NCI-H446 treated with DMSO at 0.1 percent for 48 hours (cell line): ENCODE measurements around the gene TXNRD2.
A peak's percentile ranks its signal among the peaks of the same experiment; 100 is the strongest.

Experiments used
- DNase-seq: peaks from one replicate; lab custom pipeline; 2025; lab: John Stamatoyannopoulos, UW

Gene TXNRD2

DNA sequence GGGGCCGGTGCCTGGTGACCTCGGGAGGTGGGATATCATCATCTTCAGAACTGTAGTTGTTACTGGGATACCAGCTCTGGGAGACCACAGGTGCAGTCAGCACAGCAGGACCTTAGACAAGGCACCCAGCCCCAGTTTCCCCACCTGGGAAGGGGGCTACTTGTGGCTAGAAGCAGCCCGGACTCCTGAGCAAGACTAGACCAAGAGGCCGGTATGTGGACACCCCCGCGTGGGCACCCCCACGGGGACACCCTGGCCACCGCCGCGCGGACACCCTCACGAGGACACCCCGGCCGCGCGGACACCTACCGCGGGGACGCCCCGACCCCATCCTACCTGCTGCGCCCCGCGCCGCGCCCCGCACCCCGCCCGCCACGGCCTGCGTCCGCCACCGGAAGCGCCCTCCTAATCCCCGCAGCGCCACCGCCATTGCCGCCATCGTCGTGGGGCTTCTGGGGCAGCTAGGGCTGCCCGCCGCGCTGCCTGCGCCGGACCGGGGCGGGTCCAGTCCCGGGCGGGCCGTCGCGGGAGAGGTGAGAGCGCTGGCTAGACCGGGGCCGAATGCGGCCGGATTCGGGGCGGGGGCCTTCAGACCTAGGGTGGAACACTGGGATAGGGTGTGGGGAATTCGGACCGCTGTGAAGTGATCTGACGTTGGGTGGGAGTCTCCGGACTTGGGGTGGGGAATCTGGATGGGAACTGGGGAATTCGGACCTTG, at the start of gene TXNRD2, which contains the start of gene COMT:
TSS of gene TXNRD2 (minus strand) at position 454 of the 718 bp plus-strand sequence. CDS start at position 439, 15 bp downstream.
TSS of gene COMT (plus strand) at position 408 of the 718 bp plus-strand sequence. CDS start 20,755 bp downstream, outside the sequence.
- DNase-seq, result peak; percentile 16

DNA sequence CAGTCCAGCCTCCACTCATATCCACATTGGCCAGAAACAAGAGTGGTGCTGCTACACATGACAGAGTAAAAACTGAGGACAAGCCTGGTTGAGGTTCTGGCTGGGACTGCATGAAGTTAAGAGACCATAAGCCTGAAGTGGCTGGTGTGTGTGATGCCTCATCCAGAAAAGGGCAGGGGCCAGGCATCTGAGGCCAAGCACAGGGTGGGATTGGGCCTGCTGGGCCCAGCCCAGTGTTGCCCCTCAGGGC, 49.7 kb upstream of the TXNRD2 start:
- no peak for DNase-seq

DNA sequence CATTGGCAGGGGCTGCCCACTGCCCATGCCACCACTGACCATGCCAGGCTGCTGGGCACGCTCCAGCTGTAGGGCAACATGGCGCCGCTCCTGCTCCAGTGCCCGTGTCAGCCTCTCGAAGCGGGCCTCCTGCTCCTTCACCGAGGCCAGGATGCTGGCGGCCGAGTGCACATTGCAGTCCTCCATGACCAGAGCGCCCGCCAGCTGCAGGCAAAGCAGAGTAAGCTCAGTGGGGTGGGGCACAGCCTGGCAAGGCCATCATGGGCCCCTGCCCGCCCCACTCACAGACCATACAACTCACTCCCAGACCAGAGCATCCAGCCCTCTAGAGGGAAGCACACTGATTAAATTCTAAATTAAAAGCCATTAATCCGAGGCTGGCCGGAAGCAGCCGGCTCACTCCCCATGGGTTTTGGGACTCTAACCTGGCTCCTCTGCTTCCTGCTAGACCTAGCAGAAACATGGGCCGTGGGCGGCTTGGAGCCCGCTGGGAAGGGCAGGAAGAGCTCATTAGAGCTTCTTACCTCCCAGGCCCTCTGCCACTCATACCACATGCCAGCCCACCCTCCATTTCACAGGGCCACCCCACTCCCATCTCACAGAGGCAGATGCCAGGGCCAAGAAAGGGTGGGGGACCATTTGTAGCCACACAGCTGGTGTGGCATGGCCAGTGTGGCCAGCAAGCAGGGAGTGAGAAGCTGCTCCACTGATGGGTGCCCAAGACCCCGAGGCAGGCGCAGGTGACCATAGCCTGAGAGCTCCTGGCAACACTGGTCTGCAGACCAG, 49.2 kb upstream of the TXNRD2 start:
- no peak for DNase-seq

DNA sequence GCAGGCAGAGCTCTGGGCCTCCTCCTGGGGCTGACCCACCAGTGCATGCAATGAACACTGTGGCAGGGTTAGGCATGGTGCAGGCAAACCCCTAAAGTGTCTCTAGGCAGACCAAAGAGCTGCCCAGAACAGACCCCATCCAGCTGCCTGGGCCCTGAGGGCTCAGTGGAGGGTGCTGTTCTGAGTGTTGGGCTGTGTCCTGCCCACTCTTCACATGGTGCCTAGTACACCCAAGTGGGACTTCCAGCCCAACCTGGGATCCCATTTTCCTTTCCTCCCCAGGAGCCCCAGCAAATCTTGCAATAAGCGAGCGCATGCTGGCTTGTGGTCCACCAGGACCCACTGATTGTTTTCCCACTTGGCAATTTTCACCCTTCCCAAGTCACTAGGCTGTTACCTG, 48.6 kb upstream of the TXNRD2 start:
- no peak for DNase-seq

DNA sequence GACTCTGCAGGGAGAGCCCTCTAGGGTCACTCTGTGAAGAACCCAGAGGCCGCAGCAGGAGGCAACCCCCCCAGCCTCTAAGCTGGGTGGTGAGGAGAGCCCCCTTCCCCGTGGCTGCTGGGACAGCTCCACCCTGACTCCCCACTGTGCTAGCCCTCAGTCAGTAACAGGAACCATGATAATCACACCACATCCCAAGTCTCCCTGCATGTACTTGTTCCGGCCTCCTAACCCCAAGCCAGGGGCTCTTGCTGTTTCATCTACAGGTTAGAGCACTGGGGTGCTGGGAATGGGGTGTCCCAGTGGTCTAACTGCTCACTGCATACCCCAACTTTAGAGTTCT, 48.1 kb upstream of the TXNRD2 start:
- DNase-seq, result no peak

DNA sequence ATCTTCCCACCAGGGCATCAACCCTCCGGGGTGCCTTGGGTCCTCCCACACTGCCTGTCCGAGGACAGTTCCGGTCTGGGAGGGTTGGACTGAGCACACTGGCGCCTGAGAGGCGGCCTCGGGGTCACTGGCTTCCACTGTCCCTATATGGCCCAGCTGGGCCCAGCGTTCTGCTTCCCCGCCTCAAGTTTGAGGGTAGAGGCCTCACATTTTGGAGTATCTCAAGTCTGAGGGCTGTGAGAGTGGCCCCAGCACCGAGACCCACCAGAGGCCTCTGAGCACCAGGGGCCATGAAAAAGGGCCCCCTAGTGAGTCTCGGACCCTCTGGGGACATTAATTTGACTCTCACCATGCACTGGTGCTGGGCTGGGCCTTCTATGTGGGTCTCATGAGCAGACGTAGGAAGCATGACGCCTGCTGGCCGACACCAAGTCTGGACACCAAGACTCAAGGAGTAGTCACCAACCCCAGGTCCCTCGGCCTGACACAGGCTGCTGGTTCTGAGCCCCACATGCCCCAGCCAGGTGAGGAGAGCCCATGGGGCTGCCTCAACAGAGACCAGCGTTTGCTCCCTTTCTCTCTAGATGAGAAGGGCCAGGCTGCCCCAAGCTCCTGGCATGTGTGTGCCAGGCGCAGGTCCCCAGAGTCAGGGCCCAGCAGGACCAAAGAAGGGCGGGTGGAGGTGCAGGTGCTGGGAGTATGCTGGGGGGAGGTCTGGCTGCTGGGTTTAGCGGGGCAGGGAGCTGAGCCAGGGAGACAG, 47.5 kb upstream of the TXNRD2 start:
- DNase-seq, result no peak

DNA sequence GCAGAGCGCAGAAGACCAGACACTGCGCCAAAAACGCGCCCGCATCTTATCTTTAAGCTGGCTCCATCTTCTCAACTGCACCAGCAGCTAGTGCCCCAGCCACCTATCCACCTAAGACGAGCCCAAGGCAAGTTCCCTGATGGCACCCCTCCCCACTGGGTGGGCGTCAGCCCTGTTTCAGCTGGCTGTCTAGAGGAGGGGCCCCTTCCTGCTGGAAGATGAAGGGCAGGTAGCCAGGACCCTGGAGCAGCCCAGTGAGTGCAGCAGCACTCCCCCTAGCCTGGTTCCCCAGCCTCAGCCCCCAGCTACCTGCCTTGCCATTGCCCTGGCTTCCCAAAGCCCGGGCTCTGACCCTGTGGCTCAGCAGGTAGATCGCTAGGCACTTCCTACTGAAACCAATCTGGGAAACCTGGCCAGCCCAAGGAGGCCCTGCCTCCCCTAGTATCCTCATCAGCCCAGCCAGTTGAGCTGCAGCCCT, 46.8 kb upstream of the TXNRD2 start:
- DNase-seq, result no peak

DNA sequence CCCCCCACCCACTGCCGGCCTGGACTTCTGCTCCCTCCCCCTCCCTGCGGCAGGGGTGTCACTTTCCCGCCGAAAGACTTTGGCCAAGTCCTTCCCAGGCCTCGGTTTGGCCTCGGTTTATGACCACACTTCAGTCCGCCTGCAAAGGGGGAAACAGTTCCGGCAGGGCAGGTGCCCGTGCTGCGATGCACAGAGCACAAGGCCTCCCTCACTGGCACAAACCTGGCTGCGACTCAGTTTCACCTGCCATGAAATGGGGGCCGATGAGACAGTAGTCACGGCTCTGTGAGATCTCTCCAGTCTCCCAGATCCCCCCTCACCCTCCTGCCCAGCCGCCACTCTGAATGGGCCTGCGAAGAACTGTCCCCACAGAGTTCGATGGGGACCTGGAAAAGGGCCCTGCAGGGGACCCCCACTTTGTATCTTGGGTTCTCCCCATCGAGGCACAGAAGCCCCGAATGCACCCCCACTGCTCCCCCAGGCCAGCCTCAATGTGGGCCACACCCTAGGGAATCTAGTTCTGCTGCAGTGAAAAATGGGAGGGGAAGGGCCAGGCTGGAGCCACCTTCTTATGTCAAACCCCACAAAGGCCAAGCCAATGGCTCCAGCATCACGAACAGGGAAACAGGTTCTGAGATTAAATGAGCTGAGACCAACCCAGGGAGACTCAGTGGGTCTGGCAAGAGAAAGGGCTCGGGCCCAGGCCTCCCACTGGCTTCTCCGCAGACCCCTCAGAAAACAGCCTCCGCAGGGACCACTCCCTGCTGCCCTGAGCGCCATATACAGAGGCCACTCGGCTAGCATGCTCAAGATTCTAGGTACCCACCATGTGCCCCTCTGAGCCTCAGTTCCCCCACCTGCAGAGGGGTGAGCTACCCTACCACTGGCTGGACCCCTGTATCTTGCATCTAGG, 46.0 kb upstream of the TXNRD2 start:
- DNase-seq, result no peak

DNA sequence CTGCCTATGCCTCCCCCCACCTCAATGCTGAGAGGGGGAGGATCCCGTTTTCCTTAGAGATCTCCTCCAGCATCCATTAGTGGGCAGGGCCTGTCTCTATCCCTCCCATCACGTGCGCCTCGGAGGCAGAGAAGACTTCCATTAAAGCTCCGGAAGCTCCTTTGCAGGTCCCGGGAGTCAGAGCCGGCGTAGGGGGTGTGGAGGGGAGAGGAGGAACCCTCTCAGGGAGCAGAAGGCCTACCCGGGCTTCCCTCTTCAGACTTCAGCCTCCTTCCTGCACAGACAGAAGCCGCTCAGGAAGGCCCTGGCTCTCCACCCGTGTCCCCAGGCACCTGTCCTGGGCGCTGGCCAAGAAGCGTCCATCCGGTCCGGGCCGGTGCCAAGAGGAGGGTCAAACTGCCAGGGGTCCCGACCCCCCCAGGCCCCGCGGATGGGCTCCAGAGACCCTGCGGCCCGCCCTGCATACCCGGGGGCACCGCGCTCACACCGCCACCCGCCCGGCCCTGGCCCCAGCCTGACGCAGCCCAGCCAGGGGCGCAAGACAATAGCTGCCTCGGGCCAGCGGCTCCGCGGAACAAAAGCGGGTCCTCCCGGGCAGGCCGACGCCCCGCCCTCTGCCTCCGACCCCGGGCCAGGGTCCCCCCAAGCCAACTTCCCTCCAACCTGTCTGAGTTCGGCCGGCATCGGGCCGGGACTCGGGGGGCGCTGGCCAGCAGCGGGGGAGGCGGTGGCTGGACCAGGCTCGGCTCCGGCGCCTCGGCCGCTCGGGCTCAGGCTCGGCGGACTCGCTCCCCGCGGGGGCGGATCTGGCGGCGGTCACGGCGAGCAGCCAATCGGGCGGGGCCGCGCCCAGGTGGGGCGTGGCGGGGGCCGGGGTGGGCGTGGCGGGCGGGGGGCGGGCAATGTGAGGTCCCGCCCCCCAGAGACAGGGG, 45.1 kb upstream of the TXNRD2 start:
- peak; percentile 9 for DNase-seq

DNA sequence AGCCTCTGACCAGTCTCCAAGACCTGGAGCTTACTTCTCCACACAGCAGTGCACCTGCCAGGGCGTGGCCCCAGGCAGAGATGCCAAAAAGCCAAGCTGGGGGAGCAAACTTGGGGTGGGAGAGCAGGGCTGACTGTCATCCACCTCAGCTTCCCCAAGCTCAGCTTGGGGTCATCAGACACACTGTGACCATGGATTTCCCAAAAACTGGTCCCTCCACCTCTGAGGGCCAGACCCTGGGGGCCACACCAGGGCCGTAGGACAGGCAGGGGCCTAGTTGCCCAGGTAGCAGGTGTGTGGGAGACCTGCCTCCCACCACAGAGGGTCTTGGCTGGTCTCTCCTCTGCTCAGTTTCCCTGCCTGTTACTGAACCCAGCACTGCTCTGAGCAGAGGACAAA, 44.4 kb upstream of the TXNRD2 start:
- DNase-seq, result no peak

DNA sequence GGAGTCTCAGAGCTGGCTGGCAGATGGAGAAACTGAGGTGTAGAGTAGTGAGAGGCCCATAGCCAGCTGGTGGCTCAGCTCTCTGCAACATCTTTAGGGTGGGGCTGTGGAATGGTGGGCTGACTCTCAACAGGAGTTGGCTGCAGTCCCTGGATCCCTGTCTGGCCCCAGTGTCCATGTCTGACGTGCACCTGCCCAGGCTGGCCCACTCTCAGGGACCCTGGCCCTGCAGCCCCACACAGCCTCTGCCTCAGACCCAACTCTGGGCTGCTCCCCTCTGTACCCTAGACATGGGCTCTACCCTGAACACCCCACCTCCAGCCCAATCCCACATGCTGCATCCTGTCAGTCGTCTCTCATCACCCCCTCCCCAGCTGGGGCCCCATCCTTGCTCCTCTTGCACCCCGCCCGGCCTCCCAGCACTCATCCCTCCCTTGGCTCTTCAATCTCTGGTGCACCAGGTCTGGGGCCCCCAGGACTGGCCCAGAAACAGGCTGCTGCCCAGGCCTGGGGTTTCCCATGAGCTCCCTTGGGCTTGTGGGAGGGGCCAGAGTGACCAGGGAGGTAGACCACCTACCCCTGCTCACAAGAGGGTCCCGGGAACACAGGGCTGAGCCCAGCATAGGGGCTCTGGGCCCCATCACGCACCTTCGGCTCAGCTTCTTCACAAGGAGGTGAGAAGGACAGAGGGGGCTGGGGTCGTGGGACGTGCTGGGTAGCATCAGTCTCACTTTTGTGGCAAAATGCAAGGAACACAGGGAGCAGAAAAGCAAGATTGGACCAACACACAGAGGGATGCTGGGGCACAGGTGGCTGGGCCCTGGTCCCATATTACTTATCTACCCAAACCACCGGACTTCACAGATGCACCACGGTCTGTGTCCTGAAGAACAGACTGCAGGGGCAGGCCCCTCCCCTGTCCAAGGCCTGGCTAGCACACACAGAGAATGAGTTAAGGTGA, 43.5 kb upstream of the TXNRD2 start:
- DNase-seq, result no peak

DNA sequence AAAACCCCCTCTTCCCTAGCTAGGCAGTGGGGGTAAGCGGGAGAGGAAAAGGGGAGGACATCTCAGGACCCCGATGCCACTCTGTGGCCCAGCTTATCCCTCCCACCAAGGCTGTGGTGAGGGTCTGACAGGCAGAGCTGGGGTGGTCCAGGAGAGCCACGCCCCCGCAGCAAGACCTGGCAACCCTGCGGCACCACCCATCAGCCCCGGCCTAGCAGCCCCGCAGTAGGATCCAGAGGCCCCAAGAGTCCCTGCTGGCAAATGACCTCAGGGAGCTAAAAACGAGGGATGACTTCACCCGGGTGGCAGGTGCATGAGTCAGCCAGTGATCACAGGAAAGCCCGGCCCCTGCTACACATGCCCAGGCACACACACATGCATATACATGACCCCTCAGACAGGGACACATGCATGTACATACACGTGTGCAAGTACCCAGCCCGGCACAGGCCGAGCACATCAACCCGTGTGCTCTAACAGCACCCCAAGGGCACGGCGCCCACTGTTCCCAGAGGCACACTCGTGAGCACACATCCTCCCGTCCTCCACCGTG, 42.7 kb upstream of the TXNRD2 start:
- peak; percentile 55 for DNase-seq

DNA sequence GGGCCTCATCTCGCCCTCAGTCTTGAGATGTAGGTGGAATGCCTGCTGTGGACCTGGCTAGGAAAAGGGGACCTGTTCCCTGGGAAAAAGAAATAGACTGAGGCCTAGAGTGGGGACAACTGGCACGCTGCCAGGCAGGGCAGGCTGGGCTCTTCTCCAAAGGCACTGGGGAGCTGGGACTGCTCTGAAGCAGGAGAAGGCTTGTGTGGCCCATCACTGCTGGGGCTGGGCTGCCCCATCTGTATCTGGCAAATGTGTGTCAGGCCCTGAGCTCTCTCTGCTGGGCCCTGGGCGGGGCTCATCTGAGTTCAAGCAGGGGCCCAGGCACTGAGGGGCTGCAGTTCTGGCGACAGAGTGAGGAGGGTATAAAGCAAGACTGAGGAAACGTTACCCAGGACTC, 42.1 kb upstream of the TXNRD2 start:
- no peak for DNase-seq

DNA sequence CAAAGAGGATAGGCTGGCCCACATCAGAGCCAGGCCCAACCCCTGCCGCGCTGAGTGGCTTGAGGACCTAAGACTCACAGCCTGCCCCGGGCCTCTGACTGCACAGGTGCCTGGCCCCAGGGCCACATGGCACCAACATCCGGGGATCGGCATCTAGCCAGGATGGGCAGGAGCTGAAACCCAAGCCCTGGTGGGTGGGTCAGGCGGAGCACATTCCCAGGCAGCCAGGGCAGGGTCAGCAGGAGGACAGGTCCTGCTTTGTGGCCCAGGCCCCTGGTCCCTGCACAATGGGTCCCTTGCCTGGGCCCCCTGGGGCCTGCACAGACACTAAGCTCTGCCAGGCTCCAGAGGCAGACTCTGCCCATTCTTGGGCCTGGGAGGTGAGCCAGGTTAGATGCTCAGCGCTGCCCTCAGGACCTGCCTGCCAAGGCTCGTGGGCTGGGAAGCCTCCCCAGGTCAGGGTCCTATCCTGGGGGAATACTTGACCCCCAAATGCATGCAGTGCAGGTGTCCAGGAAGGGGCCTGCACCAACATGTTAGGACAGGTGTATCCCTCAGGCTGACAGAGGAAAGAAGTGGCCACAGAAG, 41.5 kb upstream of the TXNRD2 start:
- no peak for DNase-seq

DNA sequence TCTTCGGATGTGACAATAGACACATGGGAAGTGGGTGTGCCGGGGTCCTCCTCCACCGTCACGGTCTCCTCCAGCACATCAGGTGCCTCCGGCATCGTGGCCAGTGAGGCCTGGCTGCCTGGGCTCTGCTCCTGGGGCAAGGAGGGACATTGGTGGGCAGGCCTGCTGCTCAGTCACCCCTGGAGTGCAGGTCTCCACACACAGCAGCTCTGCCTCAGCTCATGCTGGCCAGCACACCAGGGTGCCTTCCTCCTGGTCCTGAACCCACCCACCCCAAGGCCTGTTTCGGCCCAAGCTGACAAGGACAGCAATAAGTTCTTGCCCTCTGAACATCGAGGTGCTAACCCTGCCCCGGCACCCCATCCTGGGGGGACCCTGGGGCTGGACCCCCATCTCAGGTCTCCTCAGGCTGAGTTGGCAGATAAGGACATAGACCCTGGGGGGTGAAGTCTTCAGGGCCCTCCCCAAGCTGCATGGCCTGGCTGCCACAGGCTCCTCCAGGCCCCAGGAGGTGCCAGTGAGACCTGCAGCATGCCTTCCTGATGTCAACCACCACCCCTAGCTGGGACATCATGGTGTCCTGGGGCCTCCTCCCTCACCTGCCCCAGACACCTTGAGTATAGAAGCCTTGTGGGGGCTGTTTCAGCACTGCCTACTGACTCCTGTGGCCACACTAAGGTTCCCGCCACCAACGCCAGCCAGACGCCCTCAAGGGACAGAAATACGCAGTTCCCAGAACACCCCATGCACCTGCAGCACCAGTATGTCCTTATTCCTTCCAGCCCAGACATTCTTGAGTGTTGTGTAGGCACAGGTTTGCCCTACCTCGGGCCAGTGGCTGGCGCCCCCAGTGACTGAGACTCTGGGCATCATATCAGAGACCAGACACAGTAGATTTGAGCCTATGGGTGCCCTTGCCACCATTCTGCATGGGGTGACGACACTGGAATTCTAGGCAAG, 40.6 kb upstream of the TXNRD2 start:
- no peak for DNase-seq

DNA sequence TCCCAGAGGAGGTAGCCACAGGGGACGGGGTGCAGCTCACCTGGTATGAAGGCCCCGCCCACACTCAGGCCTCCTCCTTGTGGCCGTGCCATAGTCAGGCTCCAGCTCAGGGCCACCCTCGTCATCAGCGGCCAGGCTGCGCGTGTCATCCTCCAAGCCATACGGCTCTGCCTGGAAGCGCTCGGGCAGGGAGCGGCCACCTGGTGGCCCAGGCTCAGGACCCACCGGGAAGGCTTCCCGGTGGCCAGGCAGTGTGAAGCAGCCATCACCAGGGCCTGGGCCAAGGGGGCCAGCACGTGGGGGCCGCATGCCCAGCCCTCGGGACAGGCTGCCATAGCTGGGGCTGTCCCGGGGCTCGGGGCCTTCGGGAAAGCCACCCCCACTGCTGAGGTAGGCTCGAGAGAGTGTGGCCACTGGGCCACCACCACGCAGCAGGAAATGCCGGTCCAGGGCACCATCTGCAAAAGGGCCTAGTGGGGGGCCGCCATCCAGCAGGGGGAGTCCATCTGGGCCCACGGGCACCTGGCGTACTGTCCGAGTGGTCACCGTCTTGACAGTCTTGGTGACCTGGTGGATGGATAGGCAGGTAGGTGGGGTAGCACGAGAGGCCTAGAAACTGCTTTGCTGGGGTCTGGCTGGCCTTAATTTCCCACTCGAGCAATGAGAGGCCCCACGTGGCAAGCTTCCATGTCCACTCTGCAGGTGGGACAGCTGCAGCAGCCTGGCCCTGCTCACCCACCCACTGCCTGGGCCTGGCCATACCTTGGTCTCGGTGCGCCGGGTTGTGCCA, 39.7 kb upstream of the TXNRD2 start:
- DNase-seq, result no peak

DNA sequence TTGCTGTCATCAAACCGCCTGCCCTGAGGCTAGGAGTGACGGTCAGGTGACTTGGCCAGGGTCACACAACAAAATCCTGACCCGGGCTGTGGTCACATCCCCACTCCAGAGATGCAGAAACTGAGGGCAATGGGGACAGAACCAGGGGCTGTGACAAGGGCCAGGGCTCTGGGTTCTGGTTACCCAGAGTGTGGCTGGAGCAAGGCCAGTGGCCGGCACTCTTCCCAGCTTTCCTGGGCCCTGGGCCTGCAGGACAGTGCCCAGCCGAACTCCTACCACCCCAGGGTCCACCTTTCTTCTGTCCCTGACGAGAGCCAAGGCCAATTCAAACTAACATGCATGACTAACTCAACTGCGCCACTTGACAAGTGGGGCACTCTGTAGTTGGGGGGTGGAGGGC, 39.1 kb upstream of the TXNRD2 start:
- no peak for DNase-seq
